HG03378 (cell line): ENCODE results near the gene PRPF38A.

ENCODE experiments used
- ATAC-seq: cut with Tn5 transposase; IDR thresholded peaks from one replicate; pipeline ENCODE4 v1.9.1; 2021; ENCODE audit warnings: mild to moderate bottlenecking, moderate library complexity; ENCODE audit not compliant: unreplicated experiment

PRPF38A gene

GRCh38 chr1:52454779-52455178 is 50.4 kb downstream of the PRPF38A start:
- no peak for ATAC-seq

GRCh38 chr1:52455686-52456085 is 51.3 kb downstream of the PRPF38A start:
- ATAC-seq: no peak

GRCh38 chr1:52460694-52461093 is 56.3 kb downstream of the PRPF38A start:
- ATAC-seq: no peak

- no peak for ATAC-seq
Observed at GRCh38 chr1:52461821-52462220, 57.4 kb downstream of the PRPF38A start.

GRCh38 chr1:52463891-52464290 is 59.5 kb downstream of the PRPF38A start:
- ATAC-seq: no peak

- no peak for ATAC-seq
Observed at GRCh38 chr1:52469108-52469507, 64.7 kb downstream of the PRPF38A start.
